Measurements from ENCODE around the gene TLCD1.

The TLCD1 gene

DNA sequence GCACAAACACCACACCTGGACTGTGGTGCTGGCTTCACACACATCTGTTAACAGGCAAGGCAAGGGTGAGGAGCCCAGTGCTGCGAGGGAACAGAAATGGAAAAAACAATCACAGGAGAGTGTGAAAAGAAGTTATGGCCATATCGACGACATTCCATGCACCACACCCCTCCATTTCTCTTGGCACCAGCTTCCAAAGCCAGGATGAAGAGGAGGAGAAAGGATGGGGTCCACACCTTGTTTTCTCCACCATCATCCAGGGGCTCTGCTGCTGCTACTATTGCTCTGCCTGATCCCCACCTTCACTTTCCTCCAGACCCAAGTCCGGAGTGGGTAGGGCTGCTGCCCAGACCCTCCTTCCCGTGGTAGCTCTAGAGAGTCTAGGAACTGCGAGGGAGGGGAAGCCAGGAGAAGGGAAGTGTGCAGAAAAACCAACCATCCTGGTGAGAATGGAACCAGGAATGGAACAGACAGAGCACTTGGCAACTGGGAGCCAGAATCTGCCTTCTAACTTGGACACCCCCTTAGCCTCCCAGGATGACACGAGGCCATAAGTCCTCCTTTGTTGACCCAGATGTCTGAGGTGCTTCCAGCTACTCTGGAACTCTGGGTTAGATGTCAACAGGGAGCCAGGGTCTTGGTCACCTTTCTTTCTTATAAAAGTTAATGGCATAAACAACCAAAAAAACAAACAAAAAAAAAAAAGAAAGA is 13.2 kb downstream of the TLCD1 start:
- no peaks in the 10 kb centered on the region for H3K4me1 ChIP-seq
- H3K27me3 ChIP-seq (ENCODE audit: control insufficient read depth, insufficient read depth, low read length) = no peaks in the 10 kb centered on the region
- no peaks in the 10 kb centered on the region for H3K9me3 ChIP-seq (ENCODE audit: control insufficient read depth, low read length)
- TF ChIP-seq, protein P1, sequence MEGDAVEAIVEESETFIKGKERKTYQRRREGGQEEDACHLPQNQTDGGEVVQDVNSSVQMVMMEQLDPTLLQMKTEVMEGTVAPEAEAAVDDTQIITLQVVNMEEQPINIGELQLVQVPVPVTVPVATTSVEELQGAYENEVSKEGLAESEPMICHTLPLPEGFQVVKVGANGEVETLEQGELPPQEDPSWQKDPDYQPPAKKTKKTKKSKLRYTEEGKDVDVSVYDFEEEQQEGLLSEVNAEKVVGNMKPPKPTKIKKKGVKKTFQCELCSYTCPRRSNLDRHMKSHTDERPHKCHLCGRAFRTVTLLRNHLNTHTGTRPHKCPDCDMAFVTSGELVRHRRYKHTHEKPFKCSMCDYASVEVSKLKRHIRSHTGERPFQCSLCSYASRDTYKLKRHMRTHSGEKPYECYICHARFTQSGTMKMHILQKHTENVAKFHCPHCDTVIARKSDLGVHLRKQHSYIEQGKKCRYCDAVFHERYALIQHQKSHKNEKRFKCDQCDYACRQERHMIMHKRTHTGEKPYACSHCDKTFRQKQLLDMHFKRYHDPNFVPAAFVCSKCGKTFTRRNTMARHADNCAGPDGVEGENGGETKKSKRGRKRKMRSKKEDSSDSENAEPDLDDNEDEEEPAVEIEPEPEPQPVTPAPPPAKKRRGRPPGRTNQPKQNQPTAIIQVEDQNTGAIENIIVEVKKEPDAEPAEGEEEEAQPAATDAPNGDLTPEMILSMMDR (IDR thresholded peaks at IDR 0.05) = no peak
- no peak overlapping the region for H3K9ac ChIP-seq
- no peak overlapping the region for H3K4me2 ChIP-seq (ENCODE audit: low read length)
- no peaks in the 10 kb centered on the region for H3K36me3 ChIP-seq (ENCODE audit: control insufficient read depth, insufficient read depth, low read length)
- H3K4me3 ChIP-seq (ENCODE audit: low read depth, low read length) = no peak overlapping the region
- no peaks in the 10 kb centered on the region for H3K79me2 ChIP-seq
- H3K27ac ChIP-seq = no peak overlapping the region
- no peak overlapping the region for H2AFZ ChIP-seq

DNA sequence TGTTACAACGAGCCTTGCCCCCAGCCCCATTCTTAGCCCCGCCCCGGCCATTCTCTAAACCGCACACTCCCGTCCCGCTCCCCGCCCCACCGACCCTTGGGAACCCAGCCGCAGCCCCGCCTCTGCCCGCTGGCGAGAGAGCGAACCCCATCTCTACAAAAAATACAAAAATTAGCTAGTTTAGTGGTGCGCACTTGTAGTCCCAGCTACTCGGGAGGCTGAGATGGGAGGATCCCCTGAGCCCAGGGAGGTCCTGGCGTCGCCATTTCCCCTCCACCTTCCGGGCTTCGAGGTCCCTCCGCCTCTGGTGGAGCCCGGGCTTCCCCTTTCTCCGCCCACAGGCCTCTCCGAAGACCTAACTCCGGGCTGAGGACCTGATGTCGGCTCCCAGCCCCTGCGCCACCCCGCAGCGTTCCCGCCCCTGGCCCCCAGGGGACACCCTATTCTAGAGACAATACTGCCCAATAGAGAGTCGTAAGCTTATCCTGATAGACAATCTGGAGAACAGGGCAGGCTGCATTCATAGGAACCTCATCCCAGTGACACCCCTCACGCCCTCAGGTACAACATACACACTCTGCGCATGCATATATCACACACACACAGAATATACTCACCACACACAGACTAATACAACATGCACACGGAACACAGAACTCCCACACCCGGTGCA is 13.9 kb downstream of the TLCD1 start:
- H2AFZ ChIP-seq = no peak overlapping the region
- H3K4me3 ChIP-seq (ENCODE audit: low read depth, low read length) = peak overlapping the region; percentile 60
- no peaks in the 10 kb centered on the region for H3K36me3 ChIP-seq (ENCODE audit: control insufficient read depth, insufficient read depth, low read length)
- no peaks in the 10 kb centered on the region for H3K4me1 ChIP-seq
- TF ChIP-seq, protein P1 (IDR thresholded peaks at IDR 0.05) = no peak
- no peaks in the 10 kb centered on the region for H3K27me3 ChIP-seq (ENCODE audit: control insufficient read depth, insufficient read depth, low read length)
- no peak overlapping the region for H3K27ac ChIP-seq
- H3K9me3 ChIP-seq (ENCODE audit: control insufficient read depth, low read length) = no peaks in the 10 kb centered on the region
- H3K9ac ChIP-seq = no peak overlapping the region
- peak overlapping the region; percentile 67 for H3K4me2 ChIP-seq (ENCODE audit: low read length)
- H3K79me2 ChIP-seq = no peaks in the 10 kb centered on the region

DNA sequence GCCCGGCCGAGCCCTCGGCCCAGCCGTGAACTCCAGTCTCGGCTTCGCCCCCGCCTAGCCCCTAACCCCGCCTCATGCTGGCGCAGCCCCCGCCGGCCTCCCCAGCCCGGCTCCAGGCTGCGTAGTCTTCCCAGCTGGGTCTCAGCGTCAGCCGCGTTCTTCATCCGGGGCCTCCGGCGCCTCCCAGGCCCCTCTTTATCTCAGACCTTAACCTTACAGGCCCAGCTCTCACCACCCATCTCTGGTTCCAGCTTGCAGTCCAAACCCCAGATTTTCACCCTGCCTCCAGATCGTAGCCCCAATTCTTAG is 14.4 kb downstream of the TLCD1 start, which contains the start of gene PROCA1:
Gene PROCA1 (minus strand): TSS at position 166 of the 309 bp plus-strand sequence. CDS start 228 bp downstream, outside the sequence.
- peak within 1 kb of the TSS; percentile 60 for H3K4me3 ChIP-seq (ENCODE audit: low read depth, low read length)
- H3K4me1 ChIP-seq = no peaks in the 10 kb centered on the region
- no peaks in the 10 kb centered on the region for H3K27me3 ChIP-seq (ENCODE audit: control insufficient read depth, insufficient read depth, low read length)

DNA sequence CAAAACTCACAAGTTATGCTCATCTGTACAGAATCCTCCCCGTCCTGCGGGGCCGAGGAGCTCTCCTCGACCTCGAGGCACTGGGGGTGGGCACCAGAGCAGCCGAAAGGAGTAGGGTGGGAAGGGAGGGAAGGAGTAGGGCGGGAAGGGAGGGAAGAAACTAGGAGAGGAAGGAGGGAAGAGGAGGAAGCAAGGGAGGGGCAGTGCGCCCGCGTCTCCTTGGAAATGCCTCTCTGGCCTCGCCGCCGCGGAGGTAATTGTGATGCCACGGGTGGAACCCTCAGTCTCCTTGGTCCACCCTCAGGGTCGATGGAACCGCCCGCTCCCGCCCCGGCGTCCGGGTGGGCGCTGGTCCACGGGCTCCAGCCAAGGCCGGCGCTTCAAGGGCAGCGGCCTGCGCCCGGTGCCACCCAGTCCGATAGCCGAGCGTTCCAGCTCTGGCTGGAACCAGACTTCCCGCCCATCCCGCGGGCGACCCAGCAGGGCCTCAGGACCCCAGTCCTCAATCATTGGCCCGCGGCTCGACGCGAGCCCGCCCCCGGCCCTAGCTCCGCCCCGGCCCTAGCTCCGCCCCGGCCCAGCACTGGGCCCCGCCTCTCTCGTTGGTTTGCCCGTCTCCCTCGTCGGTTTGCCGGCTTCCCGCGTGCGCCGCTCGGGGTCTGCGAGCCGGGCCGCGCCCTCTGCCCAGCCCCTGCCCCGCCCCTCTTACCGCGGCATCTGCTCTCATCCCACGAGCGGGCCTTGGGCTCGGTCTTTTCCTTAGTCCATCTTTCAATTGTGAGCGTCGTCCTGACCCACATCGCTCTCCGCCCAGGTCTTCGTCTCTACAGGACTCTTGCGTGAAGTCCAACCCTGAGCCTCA is 14.9 kb downstream of the TLCD1 start:
- no peaks in the 10 kb centered on the region for H3K27me3 ChIP-seq (ENCODE audit: control insufficient read depth, insufficient read depth, low read length)
- no peaks in the 10 kb centered on the region for H3K9me3 ChIP-seq (ENCODE audit: control insufficient read depth, low read length)
- H3K4me1 ChIP-seq = no peaks in the 10 kb centered on the region
- H3K4me2 ChIP-seq (ENCODE audit: low read length) = peak overlapping the region; percentile 67
- no peaks in the 10 kb centered on the region for H3K36me3 ChIP-seq (ENCODE audit: control insufficient read depth, insufficient read depth, low read length)
- H2AFZ ChIP-seq = peak overlapping the region; percentile 94
- TF ChIP-seq, protein P1 (IDR thresholded peaks at IDR 0.05) = peak; percentile 48
- peak overlapping the region; percentile 60 for H3K4me3 ChIP-seq (ENCODE audit: low read depth, low read length)
- peak overlapping the region; percentile 51 for H3K27ac ChIP-seq
- H3K79me2 ChIP-seq = no peaks in the 10 kb centered on the region
- H3K9ac ChIP-seq = peak overlapping the region; percentile 30

More for the DNA sequence above, 14.4 kb downstream of the TLCD1 start, which contains the start of gene PROCA1:
- peak within 1 kb of the TSS; percentile 30 for H3K9ac ChIP-seq
- peak within 1 kb of the TSS; percentile 67 for H3K4me2 ChIP-seq (ENCODE audit: low read length)
- no peaks in the 10 kb centered on the region for H3K9me3 ChIP-seq (ENCODE audit: control insufficient read depth, low read length)
- TF ChIP-seq, protein P1 (IDR thresholded peaks at IDR 0.05) = no peak
- H3K27ac ChIP-seq = peak within 1 kb of the TSS; percentile 51
- no peaks in the 10 kb centered on the region for H3K79me2 ChIP-seq
- H3K36me3 ChIP-seq (ENCODE audit: control insufficient read depth, insufficient read depth, low read length) = no peaks in the 10 kb centered on the region
- peak within 1 kb of the TSS; percentile 94 for H2AFZ ChIP-seq

Data from parathyroid adenoma (tissue), 2 donors.